ENCODE results near the gene DNM3.
"Not testable (repeated sequence)": the region's sequence is repeated elsewhere in the genome, so short reads cannot be mapped to it uniquely, and the experiment has no call there.

Gene DNM3

GRCh38 chr1:172298141-172298540, 456.8 kb downstream of the DNM3 start:
- DNase-seq: no peak

DNA sequence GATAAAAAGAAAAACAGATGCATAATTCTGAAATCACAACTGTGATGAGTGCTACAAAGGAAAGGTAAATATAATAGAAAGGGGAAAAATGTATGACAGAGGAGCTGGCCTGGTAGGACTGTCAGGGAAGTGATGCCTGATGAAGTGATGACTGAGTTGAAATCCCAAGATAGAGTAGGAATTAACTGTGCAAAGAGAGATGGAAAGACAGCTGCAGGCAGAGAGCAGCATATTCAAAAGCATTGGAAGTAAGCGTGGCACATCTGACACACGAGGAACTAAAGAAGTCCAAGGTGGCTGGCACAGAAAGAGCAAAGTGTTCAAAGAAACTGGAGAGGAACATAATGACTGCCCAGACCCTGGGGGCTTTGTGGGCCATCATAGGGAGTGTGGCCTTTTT, 457.6 kb downstream of the DNM3 start:
- DNase-seq: no peak

GRCh38 chr1:172299515-172299914, 458.2 kb downstream of the DNM3 start:
- no peak for DNase-seq

DNA sequence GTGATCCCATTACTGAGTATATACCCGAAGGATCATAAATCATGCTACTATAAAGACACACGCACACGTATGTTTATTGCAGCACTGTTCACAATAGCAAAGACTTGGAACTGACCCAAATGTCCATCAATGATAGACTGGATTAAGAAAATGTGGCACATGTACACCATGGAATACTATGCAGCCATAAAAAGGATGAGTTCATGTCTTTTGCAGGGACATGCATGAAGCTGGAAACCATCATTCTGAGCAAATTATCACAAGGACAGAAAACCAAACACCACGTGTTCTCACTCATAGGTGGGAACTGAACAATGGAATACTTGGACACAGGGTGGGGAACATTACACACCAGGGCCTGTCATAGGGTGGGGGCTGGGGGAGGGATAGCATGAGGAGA, 466.2 kb downstream of the DNM3 start:
- not testable (repeated sequence) for DNase-seq

DNA sequence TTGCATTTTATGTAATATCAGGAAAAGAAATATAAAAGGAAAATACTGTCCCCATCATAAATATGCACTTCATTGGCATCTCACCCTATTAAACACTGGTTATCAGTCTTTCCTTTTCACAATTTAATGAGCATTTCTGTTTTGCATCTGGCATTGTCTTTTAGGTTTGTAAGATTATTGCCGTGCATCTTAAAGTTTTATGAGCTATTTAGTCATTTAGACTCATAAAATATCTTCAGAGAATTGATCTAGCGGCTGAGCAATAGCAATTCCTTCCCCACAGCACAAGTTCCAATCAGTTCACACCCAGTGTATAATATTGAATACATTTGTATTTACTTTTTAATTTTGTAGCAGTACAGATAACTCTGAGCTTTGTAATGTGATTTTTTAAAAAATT, 466.8 kb downstream of the DNM3 start:
- DNase-seq: no peak

GRCh38 chr1:172308577-172308976, 467.3 kb downstream of the DNM3 start:
- no peak for DNase-seq

- no peak for DNase-seq
These were observed 479.4 kb downstream of the DNM3 start for GRCh38 chr1:172320733-172321132.

GRCh38 chr1:172321451-172321850, 480.2 kb downstream of the DNM3 start:
- no peak for DNase-seq

DNA sequence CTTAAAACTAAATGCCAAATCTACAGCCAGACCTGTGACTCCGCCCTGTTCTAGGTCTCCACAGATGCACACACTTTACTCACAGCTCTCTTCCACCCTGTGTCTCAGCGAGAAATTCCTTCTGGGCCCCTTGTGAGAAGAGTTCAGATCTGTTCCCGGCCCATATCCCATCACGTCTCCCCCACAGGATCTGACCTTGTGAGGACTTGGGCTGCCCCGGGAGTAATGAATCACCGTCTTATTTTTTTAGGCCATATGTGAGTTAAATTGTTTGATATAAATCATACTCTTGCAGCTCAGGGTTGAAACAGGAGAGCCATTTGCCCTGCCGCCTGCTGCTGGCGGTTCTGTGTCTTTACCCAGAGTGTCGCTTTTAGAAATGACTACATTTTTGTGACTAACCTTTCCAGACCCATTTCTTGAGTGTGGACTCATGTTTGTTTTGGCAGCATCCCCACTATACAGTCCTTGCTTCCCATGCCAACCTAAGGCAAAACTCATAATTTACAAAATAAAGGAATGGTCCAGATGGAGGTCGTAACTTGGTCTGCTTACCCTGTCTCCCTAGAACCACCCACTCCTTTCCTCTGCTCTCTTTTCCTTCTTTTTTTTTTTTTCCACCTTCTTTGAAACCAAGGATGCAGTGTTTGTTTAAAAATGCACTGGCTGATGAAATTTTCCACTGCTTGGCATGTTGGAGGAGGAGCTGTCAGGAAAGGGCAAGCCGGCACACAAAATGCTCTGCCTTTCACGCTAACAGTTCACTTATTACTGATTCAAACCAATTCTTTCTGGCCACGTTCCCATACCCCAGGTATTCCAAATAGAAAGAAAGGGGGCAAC, 481.1 kb downstream of the DNM3 start:
- DNase-seq: no peak

GRCh38 chr1:172323686-172324085, 482.4 kb downstream of the DNM3 start:
- no peak for DNase-seq

DNA sequence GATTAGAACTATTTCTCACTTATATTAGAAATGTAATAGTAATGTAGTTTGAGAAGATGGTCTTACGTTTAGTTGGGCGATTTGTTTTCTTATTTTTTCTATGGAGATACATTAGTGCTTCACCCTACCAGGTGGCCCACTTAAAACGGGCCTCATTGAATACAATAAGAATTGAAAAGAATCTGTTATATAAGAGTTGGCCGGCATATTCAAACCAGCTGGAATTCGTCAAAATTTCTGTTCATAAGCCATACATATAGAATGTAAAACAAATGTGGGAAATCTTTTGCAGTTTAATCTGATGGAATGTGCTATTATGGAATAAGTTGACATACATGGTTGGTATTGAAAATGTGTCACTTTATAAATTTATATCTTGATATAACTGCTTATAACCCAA, 482.8 kb downstream of the DNM3 start:
- DNase-seq: no peak

DNA sequence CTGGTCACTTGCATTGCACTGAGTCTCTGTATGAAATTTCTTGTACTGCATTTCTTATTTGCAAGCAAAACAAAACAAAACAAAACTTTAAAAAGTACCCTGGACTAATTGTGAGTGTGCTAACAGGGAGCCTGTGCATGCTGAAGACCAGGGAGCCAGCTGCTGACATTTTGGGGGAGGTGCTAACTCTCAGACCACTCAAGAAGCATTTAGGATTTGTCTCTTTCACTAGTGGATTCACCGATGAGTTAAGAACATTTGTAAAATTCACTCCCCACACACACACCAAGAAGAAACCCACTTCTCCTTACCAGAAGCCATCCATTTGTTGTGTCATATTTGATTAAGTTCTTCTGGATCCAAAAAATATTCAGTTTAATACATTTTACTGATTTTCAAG, 483.5 kb downstream of the DNM3 start:
- no peak for DNase-seq

DNA sequence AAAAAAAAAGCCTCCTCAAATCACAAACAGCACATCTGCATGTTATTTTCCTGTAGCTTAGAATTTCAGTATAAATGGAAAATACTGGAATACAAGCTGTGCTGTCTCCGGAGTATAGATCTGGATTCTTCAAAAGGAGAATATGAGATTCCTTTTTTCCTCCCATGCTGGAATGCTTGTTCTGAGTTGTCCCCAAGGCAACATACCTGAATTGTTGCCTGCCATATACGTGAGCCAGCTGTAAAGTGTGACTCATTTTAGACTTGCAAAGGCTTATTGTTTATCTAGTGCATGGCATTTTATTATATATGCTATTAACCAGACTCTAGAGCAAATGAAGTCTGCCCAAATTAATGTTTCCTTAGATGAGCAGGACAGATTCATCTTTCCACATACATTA, 484.2 kb downstream of the DNM3 start:
- no peak for DNase-seq

- no peak for DNase-seq
These were observed 484.8 kb downstream of the DNM3 start for GRCh38 chr1:172326136-172326535.

- DNase-seq: no peak
These were observed 487.0 kb downstream of the DNM3 start for GRCh38 chr1:172328266-172328665.

DNA sequence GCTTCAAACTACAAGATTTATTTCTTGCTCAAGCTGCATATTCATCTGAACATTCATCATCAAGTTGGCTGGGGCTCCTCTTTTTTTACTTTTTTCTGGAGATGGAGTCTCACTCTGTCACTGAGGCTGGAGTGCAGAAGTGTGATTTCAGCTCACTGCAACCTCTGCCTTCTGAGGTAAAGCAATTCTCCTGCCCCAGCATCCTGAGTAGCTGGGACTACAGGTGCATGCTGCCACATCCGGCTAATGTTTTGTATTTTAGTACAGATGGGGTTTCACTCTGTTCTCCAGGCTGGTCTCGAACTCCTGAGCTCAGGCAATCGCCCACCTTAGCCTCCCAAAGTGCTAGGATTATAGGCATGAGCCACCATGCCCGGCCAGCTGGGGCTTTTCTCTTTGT, 490.9 kb downstream of the DNM3 start:
- no peak for DNase-seq

- no peak for DNase-seq
These were observed 494.1 kb downstream of the DNM3 start for GRCh38 chr1:172335377-172335776.

- peak; percentile 33 for DNase-seq
These were observed 497.0 kb downstream of the DNM3 start for GRCh38 chr1:172338295-172338735.

DNA sequence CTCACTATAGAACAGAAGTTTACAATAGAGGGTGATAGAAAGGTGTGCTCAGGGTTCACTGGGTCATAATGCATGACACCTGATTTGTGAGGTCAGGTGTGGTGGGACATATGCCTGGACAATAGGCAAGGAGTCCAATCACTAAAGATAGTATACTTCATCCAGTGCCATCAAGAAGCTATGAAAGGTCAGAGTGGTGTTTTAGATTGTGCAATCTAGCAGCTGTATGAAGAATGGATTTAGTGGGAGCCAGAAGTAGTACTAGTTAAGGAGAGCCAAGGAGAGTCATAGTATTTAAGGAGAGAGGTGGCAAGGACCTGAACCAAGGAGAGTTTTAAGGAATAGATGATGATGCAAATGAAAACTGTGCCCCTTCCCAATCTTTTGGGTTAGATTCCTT, 498.5 kb downstream of the DNM3 start:
- no peak for DNase-seq

GRCh38 chr1:172340520-172340919, 499.2 kb downstream of the DNM3 start:
- DNase-seq: no peak

DNA sequence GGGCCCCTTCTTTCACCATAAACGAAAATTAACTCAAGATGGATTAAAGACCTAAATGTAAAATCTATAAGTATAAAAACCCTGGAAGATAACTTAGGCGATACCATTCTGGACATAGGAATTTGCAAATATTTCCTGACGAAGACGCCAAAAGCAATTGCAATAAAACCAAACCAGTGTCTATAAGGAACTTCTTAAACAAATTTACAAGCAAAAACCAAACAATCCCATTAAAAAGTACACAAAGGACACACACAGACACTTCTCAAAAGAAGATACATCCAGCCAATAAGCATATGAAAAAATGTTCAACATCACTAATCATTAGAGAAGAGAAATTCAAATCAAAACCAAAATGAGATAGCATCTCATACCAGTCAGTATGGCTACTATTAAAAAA, 500.4 kb downstream of the DNM3 start:
- DNase-seq: no peak

- no peak for DNase-seq
These were observed 501.4 kb downstream of the DNM3 start for GRCh38 chr1:172342584-172343239.

DNA sequence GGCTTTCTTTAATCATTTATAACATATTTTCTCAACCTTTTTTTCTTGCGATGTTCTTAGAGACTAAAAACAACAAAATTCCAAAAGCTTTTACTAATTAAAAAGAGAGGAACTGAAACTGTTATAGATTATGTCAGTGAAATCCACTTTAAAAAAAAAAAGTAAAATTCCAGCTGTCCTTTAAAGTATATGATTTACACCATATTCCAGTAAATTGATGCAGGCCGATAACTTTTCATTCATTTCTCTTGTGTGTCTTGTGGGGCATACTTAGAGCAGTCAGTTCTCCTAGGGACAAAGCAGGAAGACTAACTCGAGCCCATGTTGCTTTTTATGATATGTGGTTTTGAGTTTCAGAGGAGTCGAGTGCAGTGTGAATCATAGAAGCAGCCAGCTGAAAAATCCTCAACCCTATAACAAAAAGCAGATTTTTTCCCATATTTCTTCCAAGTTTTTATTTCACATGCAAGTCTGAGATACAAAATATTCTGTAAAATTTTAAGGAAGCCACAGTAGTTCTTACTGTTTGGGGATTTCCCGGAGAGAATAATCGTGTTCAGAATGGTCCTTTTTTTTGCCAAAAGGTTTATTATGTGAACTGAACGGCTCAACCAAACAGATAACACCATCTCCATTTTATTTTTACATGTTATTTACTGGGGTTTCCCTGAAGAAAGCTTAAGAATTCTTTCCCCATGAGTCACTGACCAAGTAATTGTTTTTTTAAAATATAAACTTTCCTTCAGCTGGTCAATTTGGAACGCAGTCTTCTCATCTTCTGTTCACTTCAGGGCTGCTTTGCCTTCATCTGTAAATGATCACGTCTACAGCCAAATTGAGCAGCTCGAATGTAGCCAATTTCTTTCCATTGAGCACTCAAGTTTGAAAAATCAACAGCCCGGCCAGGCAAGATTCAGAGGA, 502.2 kb downstream of the DNM3 start:
- no peak for DNase-seq

Measured in NCI-H510A (cell line).